Measurements from ENCODE around the gene NGLY1. TPM values are rescaled to one million over a fixed set of nuclear protein-coding genes. Genes with fewer than 3 reads are reported as not detected.

The NGLY1 gene
- total RNA-seq, 1 donor from 2014 or later = 23.3 TPM

DNA sequence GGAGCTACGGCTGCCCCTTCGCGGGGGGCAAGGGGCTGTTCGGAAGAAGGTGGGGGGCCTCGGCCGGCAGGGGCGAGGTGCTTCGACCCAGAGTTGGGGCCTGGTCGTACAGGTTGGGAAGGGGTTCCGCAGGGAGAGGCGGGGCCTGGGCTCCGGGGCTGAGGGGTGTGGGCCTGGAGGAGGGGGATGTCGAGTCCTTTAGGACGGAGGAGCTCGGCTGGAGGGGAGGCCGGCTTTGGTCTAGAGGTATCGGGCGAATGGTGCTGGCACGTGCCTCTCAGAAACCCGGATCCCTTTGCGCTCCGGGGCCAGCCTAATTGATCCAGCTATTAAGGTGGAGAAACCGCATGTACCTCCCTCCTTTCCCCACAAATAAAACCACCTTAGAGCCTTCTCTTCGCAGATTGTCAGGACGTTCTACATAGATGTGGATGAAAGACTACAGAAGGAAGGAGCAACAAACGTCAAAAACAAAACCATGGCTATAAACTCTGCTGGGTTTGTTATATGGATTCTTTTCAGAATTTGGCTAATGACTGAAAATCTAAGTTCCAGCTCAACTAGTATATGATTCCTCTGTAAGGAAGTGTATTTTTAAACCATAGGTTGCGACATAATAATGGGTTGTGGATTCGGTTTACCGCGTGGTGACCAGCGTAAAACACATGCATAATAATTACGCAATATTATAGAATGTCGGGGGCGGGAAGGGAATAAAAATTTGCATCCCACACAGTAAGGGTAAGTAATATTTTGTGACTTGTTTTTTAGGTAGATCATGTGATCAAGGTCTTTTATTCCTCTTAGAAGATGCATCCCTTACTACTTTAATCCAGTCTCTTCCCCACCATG lies 644 bp upstream of the NGLY1 start:
- no peak for DNase-seq (ENCODE audit: low read depth)
- Histone ChIP-seq H3K27me3 (ENCODE audit: control insufficient read depth, insufficient read depth, low read length) (no peaks in the 10 kb centered on the region), H3K36me3 (ENCODE audit: control insufficient read depth, insufficient read depth, low read length) (no peaks in the 10 kb centered on the region), H3K4me3 (ENCODE audit: low read depth, low read length) (peak overlapping the region; percentile 85)
- TF ChIP-seq CTCF (IDR thresholded peaks at IDR 0.05; ENCODE audit: insufficient read depth, low read length, poor library complexity, severe bottlenecking) = no peak

- TF ChIP-seq CTCF (IDR thresholded peaks at IDR 0.05; ENCODE audit: insufficient read depth, low read length, poor library complexity, severe bottlenecking) = no peak
- Histone ChIP-seq H3K27me3 (ENCODE audit: control insufficient read depth, insufficient read depth, low read length) (no peaks in the 10 kb centered on the region), H3K4me3 (ENCODE audit: low read depth, low read length) (peak overlapping the region; percentile 95), H3K36me3 (ENCODE audit: control insufficient read depth, insufficient read depth, low read length) (no peaks in the 10 kb centered on the region)
- no peak for DNase-seq (ENCODE audit: low read depth)
These were observed 656 bp downstream of the NGLY1 start for GRCh38 chr3:25782636-25782937.

GRCh38 chr3:25781758-25782594 lies 1.3 kb downstream of the NGLY1 start:
- DNase-seq (ENCODE audit: low read depth) = no peak
- Histone ChIP-seq H3K27me3 (ENCODE audit: control insufficient read depth, insufficient read depth, low read length) (no peaks in the 10 kb centered on the region), H3K4me3 (ENCODE audit: low read depth, low read length) (peak overlapping the region; percentile 95), H3K36me3 (ENCODE audit: control insufficient read depth, insufficient read depth, low read length) (no peaks in the 10 kb centered on the region)
- no peak for TF ChIP-seq CTCF (IDR thresholded peaks at IDR 0.05; ENCODE audit: insufficient read depth, low read length, poor library complexity, severe bottlenecking)

- no peak overlapping the region for H3K4me3 ChIP-seq (ENCODE audit: low read depth, low read length)
- TF ChIP-seq CTCF (IDR thresholded peaks at IDR 0.05; ENCODE audit: insufficient read depth, low read length, poor library complexity, severe bottlenecking) = no peak
- H3K27me3 ChIP-seq (ENCODE audit: control insufficient read depth, insufficient read depth, low read length) = no peaks in the 10 kb centered on the region
- H3K36me3 ChIP-seq (ENCODE audit: control insufficient read depth, insufficient read depth, low read length) = no peaks in the 10 kb centered on the region
- no peak for DNase-seq (ENCODE audit: low read depth)
These were observed 2.0 kb downstream of the NGLY1 start for GRCh38 chr3:25781145-25781757.

GRCh38 chr3:25780618-25781017 lies 2.6 kb downstream of the NGLY1 start:
- H3K4me3 ChIP-seq (ENCODE audit: low read depth, low read length) = no peak overlapping the region
- DNase-seq (ENCODE audit: low read depth) = no peak
- TF ChIP-seq CTCF (IDR thresholded peaks at IDR 0.05; ENCODE audit: insufficient read depth, low read length, poor library complexity, severe bottlenecking) = no peak
- no peaks in the 10 kb centered on the region for H3K27me3 ChIP-seq (ENCODE audit: control insufficient read depth, insufficient read depth, low read length)
- no peaks in the 10 kb centered on the region for H3K36me3 ChIP-seq (ENCODE audit: control insufficient read depth, insufficient read depth, low read length)
